HCT116 (cell line): ENCODE data around the gene NDUFA5. TPM values are rescaled to one million over a fixed set of nuclear protein-coding genes. Genes with fewer than 3 reads are reported as not detected.

Experiments
- ATAC-seq: fragments of 200-7000 bp; cut with Tn5 transposase; 2 replicates; pipeline ENCODE4 v1.9.1; 2020; ENCODE audit warnings: mild to moderate bottlenecking, moderate library complexity
- BruUV-seq: library from RNA; stranded (reverse); fragments of 400-500 nt; replicated peaks from 2 replicates; lab custom pipeline; 2021; lab: Mats Ljungman, UMichigan
- CTCF ChIA-PET: fragments of 300-600 bp; sonication (Branson Sonifier 250); formaldehyde crosslinking; loops from one replicate; lab custom pipeline; 2021; ENCODE audit warnings: antibody characterized with exemption; lab: Charles Lee
- POLR2A ChIA-PET: fragments of 300-600, 350-600 bp; sonication (Branson Sonifier 250); formaldehyde crosslinking; loops from one replicate; lab custom pipeline; 2021; ENCODE audit warnings: antibody characterized with exemption; lab: Charles Lee
- RAD21 ChIA-PET, 2 experiments: fragments of 300-600 bp; sonication (Branson Sonifier 250); formaldehyde crosslinking; loops; one replicate each; lab custom pipeline; 2023; ENCODE audit warnings: low total read pairs in 2 of 2; ENCODE audit not compliant: uncharacterized antibody in 2 of 2, unreplicated experiment in 2 of 2, low non-redundant PET in 1 of 2; lab: Charles Lee
- DNase-seq: peaks from one replicate; pipeline ENCODE4 v3.0.0-alpha.2; 2010; ENCODE audit warnings: low read depth, low spot score
- H2AFZ ChIP-seq: fragments of 200-600 bp; shearing (Covaris generic), sonication (generic); 2 replicates; pipeline ENCODE4 v1.6.1; 2017; ENCODE audit warnings: low read depth, mixed run types, mixed read lengths, antibody characterized with exemption, low read length; ENCODE audit not compliant: poor library complexity, severe bottlenecking
- H3K27ac ChIP-seq: 2 replicates; pipeline ENCODE4 v1.5.1; 2012; ENCODE audit warnings: low read depth, low read length
- H3K27me3 ChIP-seq: fragments of 200-600 bp; sonication (generic); 2 replicates; pipeline ENCODE4 v1.6.1; 2016; ENCODE audit warnings: mixed run types, low read length, mixed read lengths; ENCODE audit not compliant: insufficient read depth
- H3K36me3 ChIP-seq, 2 experiments: fragments of 200-500 bp in 1 of 2; fragments of 200-600 bp in 1 of 2; sonication (Bioruptor generic) in 1 of 2; sonication (generic) in 1 of 2; 2 replicates each; pipeline versions ENCODE4 v1.5.1 to v1.6.1; 2014 to 2016; ENCODE audit warnings: low read length in 2 of 2, inconsistent platforms in 1 of 2, mixed read lengths in 1 of 2, mixed run types in 1 of 2; ENCODE audit not compliant: insufficient read depth in 2 of 2, control insufficient read depth in 1 of 2
- H3K4me1 ChIP-seq, 2 experiments: fragments of 200-600 bp in 1 of 2; sonication (generic) in 1 of 2; 2 replicates each; pipeline versions ENCODE4 v1.5.1 to v1.6.1; 2012 to 2017; ENCODE audit warnings: low read length in 2 of 2, inconsistent platforms in 1 of 2, mild to moderate bottlenecking in 1 of 2, mixed read lengths in 1 of 2, mixed run types in 1 of 2, moderate library complexity in 1 of 2; ENCODE audit not compliant: insufficient read depth in 2 of 2, control insufficient read depth in 1 of 2
- H3K4me2 ChIP-seq: fragments of 200-600 bp; sonication (generic); 2 replicates; pipeline ENCODE4 v1.6.1; 2017; ENCODE audit warnings: mixed run types, low read length, mixed read lengths
- H3K4me3 ChIP-seq, 2 experiments: fragments of 200-600 bp in 1 of 2; sonication (generic) in 1 of 2; replicated peaks in 1 of 2; 2 replicates each; pipeline ENCODE4 v1.5.1; 2011 to 2016; ENCODE audit warnings: low read length in 2 of 2, control low read depth in 1 of 2, low read depth in 1 of 2, mild to moderate bottlenecking in 1 of 2, mixed read lengths in 1 of 2, mixed run types in 1 of 2
- H3K79me2 ChIP-seq: fragments of 200-600 bp; sonication (generic); 2 replicates; pipeline ENCODE4 v1.6.1; 2017; ENCODE audit warnings: mild to moderate bottlenecking, mixed run types, low read length, moderate library complexity, mixed read lengths; ENCODE audit not compliant: insufficient read depth
- H3K9ac ChIP-seq: fragments of 200-600 bp; sonication (generic); 2 replicates; pipeline ENCODE4 v1.6.1; 2016; ENCODE audit warnings: low read length, mixed read lengths
- H3K9me2 ChIP-seq: fragments of 200-600 bp; sonication (generic), shearing (Covaris generic); 2 replicates; pipeline ENCODE4 v1.6.1; 2017; ENCODE audit warnings: mixed run types, mild to moderate bottlenecking, moderate library complexity; ENCODE audit not compliant: insufficient read depth
- H3K9me3 ChIP-seq, 2 experiments: fragments of 200-500 bp in 1 of 2; fragments of 200-600 bp in 1 of 2; sonication (Bioruptor generic) in 1 of 2; sonication (generic) in 1 of 2; 2 replicates each; pipeline ENCODE4 v1.6.1; 2014 to 2017; ENCODE audit warnings: low read length in 2 of 2, mixed read lengths in 2 of 2, inconsistent platforms in 1 of 2, low read depth in 1 of 2, mild to moderate bottlenecking in 1 of 2, mixed run types in 1 of 2, moderate library complexity in 1 of 2; ENCODE audit not compliant: control insufficient read depth in 1 of 2, insufficient read depth in 1 of 2
- H4K20me1 ChIP-seq: fragments of 200-600 bp; sonication (generic), shearing (Covaris generic); 2 replicates; pipeline ENCODE4 v1.6.1; 2017; ENCODE audit warnings: mixed run types, mild to moderate bottlenecking, moderate library complexity; ENCODE audit not compliant: insufficient read depth
- CBX3 ChIP-seq: IDR thresholded peaks from 2 replicates; pipeline ENCODE4 v1.6.1; 2012; ENCODE audit warnings: low read depth
- ELF1 ChIP-seq: IDR thresholded peaks from 2 replicates; pipeline ENCODE4 v1.6.1; 2012; ENCODE audit warnings: low read depth, borderline replicate concordance
- EZH2 ChIP-seq: fragments of 200-600 bp; sonication (generic); IDR thresholded peaks from 2 replicates; pipeline ENCODE4 v1.6.1; 2017; ENCODE audit warnings: antibody characterized with exemption, mixed run types
- EZH2phosphoT487 ChIP-seq: fragments of 200-600 bp; IDR thresholded peaks from 2 replicates; pipeline ENCODE4 v1.6.1; 2018; ENCODE audit warnings: antibody characterized with exemption, borderline replicate concordance
- FOSL1 ChIP-seq: IDR thresholded peaks from 2 replicates; pipeline ENCODE4 v1.6.1; 2012; ENCODE audit warnings: low read depth
- JUND ChIP-seq: IDR thresholded peaks from 2 replicates; pipeline ENCODE4 v1.6.1; 2012
- SP1 ChIP-seq: IDR thresholded peaks from 2 replicates; pipeline ENCODE4 v1.6.1; 2012; ENCODE audit warnings: low read depth
- SRF ChIP-seq: IDR thresholded peaks from 2 replicates; pipeline ENCODE4 v1.6.1; 2012; ENCODE audit warnings: low read depth
- ZNF274 ChIP-seq: fragments of 200-500 bp; sonication (Bioruptor generic); IDR thresholded peaks from 2 replicates; pipeline ENCODE4 v1.6.1; 2014; ENCODE audit warnings: mild to moderate bottlenecking, low read depth, low read length, inconsistent platforms
- intact Hi-C: fragments of 100-400 bp; cut with micrococcal nuclease; formaldehyde crosslinking; loops from 2 replicates; pipeline ENCODE4 v1.10.0; 2022
- total RNA-seq: library from RNA; stranded (reverse); gene quantifications from one replicate; pipeline ENCODE4 v1.2.1, GENCODE V29; 2021; ENCODE audit not compliant: unreplicated experiment
- TF ChIP-seq, protein P1 (sequence below): IDR thresholded peaks from 2 replicates; pipeline ENCODE4 v1.6.1; 2012

NDUFA5 gene
- total RNA-seq, 1 experiment from 2014 or later, result 64.2 TPM

DNA sequence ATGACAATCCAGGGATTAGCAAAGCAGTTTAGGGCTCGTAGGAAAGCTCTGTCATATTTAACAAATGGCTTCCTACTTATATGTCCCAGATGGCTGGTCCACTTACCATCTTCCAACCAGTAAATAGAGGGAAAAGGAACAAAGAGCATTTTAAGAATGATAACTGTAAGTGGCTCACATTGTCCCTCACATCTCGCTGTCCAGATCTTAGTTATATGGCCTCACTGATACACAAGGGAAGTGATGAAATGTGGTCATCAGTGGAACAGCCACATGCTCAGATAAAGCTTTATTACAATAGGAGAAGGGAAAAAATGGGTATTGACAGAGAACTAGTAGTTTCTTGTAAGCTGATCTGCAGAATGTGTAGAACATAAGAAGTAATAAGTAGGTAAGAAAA, 59.0 kb downstream of the NDUFA5 start:
- intact Hi-C loops, result loop anchor here (10.0 kb wide), 1 partner anchor 136 kb away; no protein-coding TSS in a partner anchor
- POLR2A ChIA-PET, result no interaction called here
- Histone ChIP-seq H3K9ac (no peak overlapping the region), H3K27me3 (no peaks in the 10 kb centered on the region), H3K9me2 (no peaks in the 10 kb centered on the region), H3K36me3 (no peaks in the 10 kb centered on the region), H3K79me2 (no peaks in the 10 kb centered on the region), H3K4me2 (no peak overlapping the region), H2AFZ (no peak overlapping the region), H3K9me3 (no peaks in the 10 kb centered on the region), H3K4me3 (no peak overlapping the region), H4K20me1 (no peaks in the 10 kb centered on the region), H3K4me1 (no peaks in the 10 kb centered on the region), H3K27ac (no peak overlapping the region)
- TF ChIP-seq JUND (no peak), FOSL1 (no peak), CBX3 (no peak), ZNF274 (no peak), SRF (no peak), EZH2 (no peak), ELF1 (no peak), SP1 (no peak)
- TF ChIP-seq, protein P1, sequence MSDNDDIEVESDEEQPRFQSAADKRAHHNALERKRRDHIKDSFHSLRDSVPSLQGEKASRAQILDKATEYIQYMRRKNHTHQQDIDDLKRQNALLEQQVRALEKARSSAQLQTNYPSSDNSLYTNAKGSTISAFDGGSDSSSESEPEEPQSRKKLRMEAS, result no peak
- ATAC-seq (no peak), DNase-seq (no peak)
- RAD21 ChIA-PET, result no interaction called here
- CTCF ChIA-PET, result no interaction called here
- no TSS peak for BruUV-seq

DNA sequence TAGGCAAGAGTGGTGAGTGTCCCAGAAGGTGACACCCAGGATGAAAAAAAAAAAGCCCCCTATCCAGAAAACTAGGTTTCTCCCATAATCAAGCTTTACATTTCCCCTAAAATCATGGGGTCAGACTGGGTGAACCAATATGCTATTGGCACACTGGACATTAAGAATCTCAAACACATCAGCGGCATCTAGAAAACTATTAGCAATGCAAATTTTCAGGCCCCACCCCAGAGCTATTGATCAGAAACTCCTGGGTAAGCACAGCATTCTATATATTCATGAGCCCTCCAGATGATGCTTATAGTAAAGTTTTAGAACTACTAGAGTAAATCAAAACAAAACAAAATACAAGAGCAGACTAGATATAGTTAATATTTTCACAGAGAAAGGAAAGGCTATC, 59.6 kb downstream of the NDUFA5 start:
- intact Hi-C loops, result loop anchor here (10.0 kb wide), 1 partner anchor 137 kb away; no protein-coding TSS in a partner anchor

More for the DNA sequence above, 59.6 kb downstream of the NDUFA5 start:
- POLR2A ChIA-PET, result no interaction called here
- CTCF ChIA-PET, result no interaction called here
- no peak overlapping the region for H3K4me2 ChIP-seq
- H3K4me1 ChIP-seq, result no peaks in the 10 kb centered on the region
- H4K20me1 ChIP-seq, result no peaks in the 10 kb centered on the region
- no peak overlapping the region for H3K27ac ChIP-seq
- no peak for ATAC-seq
- no peak overlapping the region for H3K9ac ChIP-seq
- no peaks in the 10 kb centered on the region for H3K36me3 ChIP-seq
- H3K79me2 ChIP-seq, result no peaks in the 10 kb centered on the region
- no TSS peak for BruUV-seq
- TF ChIP-seq EZH2phosphoT487, result no peak
- no peaks in the 10 kb centered on the region for H3K9me2 ChIP-seq
- DNase-seq, result no peak
- RAD21 ChIA-PET, result no interaction called here
- H3K27me3 ChIP-seq, result no peaks in the 10 kb centered on the region
- H3K4me3 ChIP-seq, result no peak overlapping the region
- no peaks in the 10 kb centered on the region for H3K9me3 ChIP-seq
- H2AFZ ChIP-seq, result no peak overlapping the region
